PC-9 (cell line): ENCODE results near the gene CGB3.
"Not testable (repeated sequence)": the region's sequence is repeated elsewhere in the genome, so short reads cannot be mapped to it uniquely, and the experiment has no call there.

Experiments used
- CTCF ChIP-seq: fragments of 200-600 bp; sonication (generic); conservative IDR thresholded peaks from 2 replicates; pipeline ENCODE4 v1.6.1; 2017; ENCODE audit warnings: mixed run types, antibody characterized with exemption, mild to moderate bottlenecking, moderate library complexity
- EZH2 ChIP-seq: fragments of 200-600 bp; sonication (generic); IDR thresholded peaks from 2 replicates; pipeline ENCODE4 v1.8.0; 2017; ENCODE audit warnings: antibody characterized with exemption, low read depth

GRCh38 chr19:49024233-49024632 lies at the start of gene CGB3:
- TF ChIP-seq CTCF, EZH2: not testable (repeated sequence)
